Left ventricle myocardium superior (tissue), 1 donor: ENCODE results near the gene MBOAT1. TPM values are rescaled to one million over a fixed set of nuclear protein-coding genes. Genes with fewer than 3 reads are reported as not detected.
A peak's percentile ranks its signal among the peaks of the same experiment; 100 is the strongest.
"Not testable (repeated sequence)": the region's sequence is repeated elsewhere in the genome, so short reads cannot be mapped to it uniquely, and the experiment has no call there.

Experiments
- ATAC-seq: fragments of 200-7000 bp; cut with Tn5 transposase; one replicate; pipeline ENCODE4 v1.9.1; 2020; ENCODE audit warnings: mild to moderate bottlenecking, moderate library complexity
- DNase-seq: peaks from one replicate; pipeline ENCODE4 v3.0.0-alpha.2; 2020
- intact Hi-C: fragments of 100-400 bp; cut with micrococcal nuclease; formaldehyde crosslinking; loops from one replicate; pipeline ENCODE4 v1.11.0; 2022
- total RNA-seq: library from RNA; stranded (reverse); fragmentation: NEBNext Ultra II Directional; extraction: Animal tissue kit (Norgen Biotek cat#: 25700); gene quantifications from one replicate; pipeline ENCODE4 v1.2.1, GENCODE V29; 2021
- donor health status: DM: no; HTN: yes; CAD: no; lungs with severe emphysema.

MBOAT1 gene
- total RNA-seq, 1 donor from 2014 or later, result 5.0 TPM

DNA sequence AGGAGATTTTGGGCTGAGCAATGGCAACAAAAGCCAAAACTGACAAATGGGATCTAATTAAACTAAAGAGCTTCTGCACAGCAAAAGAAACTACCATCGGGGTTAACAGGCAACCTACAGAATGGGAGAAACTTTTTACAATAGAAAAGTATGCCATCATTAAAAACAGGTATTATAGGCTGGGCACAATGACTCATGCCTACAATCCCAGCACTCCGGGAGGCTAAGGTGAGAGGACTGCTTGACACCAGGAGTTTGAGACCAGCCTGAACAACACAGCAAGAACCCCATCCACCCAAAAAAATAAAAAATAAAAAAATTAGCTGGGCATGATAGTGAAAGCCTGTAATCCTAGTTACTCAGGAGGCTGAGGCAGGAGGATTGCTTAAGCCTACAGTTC, 55.4 kb downstream of the MBOAT1 start:
- ATAC-seq, result no peak
- intact Hi-C loops, result no loop called here
- DNase-seq, result no peak

DNA sequence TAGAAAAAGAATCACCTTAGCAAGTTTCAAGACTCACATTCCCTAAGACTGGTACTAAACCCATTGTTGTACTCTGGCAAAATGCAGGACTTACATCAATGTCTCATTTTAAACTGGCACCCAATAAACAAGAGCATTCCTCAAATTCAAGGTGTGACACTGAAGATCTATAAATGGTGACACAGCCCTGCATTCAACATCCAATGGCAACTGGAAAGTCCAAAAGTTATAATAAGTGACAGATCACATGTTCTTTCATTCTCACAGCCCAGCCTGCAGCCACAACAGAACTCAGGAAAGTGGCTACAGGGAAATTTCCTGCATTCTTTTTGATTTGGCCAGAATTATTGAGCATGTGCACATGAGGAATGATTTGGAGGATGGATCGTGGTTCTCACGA, 57.5 kb downstream of the MBOAT1 start:
- ATAC-seq (no peak), DNase-seq (no peak)

DNA sequence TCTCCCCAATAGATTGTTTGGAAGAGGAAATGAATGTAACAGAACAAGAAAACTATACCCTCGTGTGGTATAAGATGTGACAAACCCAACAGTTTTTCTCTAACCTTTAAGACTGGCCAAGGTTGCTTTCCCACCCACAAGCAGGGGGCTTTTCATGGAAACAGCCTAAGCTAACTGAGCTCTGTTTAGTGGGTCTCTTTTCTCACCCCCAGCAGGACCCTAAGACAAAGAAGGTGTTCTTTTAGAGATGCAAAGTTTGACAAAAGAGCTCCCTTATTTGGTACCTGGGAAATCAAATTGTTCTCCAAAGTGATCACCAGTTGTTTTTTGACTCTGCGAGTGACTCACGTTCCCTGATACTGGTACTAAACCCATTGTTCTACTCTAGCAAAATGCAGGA, 59.1 kb downstream of the MBOAT1 start:
- intact Hi-C loops, result no loop called here
- ATAC-seq, result no peak

More for the DNA sequence above, 57.5 kb downstream of the MBOAT1 start:
- intact Hi-C loops, result no loop called here

DNA sequence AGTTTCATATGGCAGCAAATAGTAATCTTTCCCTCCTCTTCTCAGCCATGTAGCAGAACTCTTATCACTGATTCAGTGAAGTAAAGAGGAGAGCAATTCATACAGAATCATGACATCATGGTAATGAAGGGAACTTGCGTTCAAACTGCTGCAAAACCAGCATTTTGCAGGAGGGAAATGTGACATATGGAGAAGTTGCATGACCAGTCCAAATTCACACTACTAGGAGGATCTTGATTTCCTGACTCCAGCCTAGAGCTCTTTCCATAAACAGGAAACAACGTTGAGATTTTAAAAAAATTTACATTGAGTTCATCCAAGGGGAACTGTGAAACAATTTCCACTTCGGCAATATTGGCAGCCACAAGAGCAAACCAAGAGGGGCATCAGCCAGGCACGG, 63.8 kb downstream of the MBOAT1 start:
- DNase-seq (no peak), ATAC-seq (peak; percentile 27)
- intact Hi-C loops, result no loop called here

More for the DNA sequence above, 59.1 kb downstream of the MBOAT1 start:
- DNase-seq, result no peak

- DNase-seq, result no peak
- no peak for ATAC-seq
- intact Hi-C loops, result no loop called here
Observed at GRCh38 chr6:20147469-20147868, 64.8 kb downstream of the MBOAT1 start.

DNA sequence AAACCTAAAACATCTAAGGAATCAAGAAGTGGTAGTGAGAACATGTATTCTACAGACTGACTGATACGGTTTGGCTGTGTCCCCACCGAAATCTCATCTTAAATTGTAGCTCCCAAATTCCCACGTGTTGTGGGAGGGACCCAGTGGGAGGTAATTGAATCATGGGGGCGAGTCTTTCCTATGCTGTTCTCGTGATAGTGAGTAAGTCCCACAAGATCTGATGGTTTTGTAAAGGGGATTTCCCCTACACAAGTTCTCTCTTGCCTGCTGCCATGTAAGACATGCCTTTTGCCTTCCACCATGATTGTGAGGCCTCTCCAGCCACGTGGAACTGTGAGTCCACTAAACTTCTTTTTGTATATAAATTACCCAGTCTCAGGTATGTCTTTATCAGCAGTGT, 65.4 kb downstream of the MBOAT1 start:
- DNase-seq, ATAC-seq, intact Hi-C loops: not testable (repeated sequence)

- no peak for DNase-seq
- intact Hi-C loops, result no loop called here
- ATAC-seq, result no peak
Observed at GRCh38 chr6:20146291-20146690, 66.0 kb downstream of the MBOAT1 start.

DNA sequence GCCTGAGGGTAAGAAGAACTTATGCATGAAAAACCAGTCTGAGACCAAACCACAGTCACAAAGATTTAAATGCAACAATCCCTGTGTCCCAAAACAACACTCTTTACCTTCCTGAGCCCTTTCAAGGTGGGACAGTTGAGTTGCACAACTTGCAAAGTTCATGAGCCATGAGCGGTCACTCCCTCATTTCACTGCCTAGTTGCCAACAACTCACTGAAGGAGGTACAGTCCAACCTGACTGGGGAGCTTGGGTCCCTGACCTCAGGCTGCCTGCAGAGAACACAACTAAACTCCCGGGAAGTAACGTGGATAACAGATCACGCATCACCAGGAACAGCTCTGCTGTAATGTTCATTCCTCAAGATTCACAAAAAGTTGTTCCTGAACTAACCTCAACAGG, 69.4 kb downstream of the MBOAT1 start:
- intact Hi-C loops, result no loop called here
- no peak for DNase-seq
- no peak for ATAC-seq

- intact Hi-C loops, result no loop called here
- ATAC-seq, result no peak
- no peak for DNase-seq
Observed at GRCh38 chr6:20141931-20142330, 70.3 kb downstream of the MBOAT1 start.

DNA sequence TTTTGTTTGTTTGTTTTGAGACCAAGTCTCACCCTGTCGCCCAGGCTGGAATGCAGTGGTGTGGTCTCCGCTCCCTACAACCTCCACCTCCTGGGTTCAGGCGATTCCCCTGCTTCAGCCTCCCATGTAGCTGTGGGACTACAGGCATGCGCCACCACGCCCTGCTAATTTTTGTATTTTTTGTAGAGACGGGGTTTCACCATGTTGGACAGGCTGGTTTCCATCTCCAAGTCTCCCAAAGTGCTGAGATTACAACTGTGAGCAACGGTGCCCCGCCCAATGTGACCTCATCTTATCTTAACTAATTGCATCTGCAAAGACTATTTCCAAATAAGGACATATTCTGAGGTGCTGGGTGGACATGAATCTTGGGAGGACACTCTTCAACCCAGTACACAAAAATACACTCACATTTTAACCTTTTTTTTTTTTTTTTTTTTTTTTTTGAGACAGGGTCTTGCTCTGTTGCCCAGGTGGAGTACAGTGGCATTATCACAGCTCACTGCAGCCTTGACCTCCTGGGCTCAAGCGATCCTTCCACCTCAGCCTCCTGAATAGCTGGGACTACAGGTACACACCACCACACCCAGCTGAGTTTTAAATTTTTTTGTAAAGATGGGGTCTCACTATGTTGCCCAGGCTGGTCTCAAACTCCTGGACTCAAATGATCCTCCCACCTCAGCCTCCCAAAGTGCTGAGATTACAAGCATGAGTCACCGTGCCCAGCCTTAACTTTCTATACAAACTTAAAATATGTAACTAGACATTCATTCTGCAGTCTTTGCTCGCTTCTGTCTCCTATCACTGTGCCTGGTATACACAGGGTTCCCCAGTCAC, 72.9 kb downstream of the MBOAT1 start:
- intact Hi-C loops, ATAC-seq, DNase-seq: not testable (repeated sequence)

DNA sequence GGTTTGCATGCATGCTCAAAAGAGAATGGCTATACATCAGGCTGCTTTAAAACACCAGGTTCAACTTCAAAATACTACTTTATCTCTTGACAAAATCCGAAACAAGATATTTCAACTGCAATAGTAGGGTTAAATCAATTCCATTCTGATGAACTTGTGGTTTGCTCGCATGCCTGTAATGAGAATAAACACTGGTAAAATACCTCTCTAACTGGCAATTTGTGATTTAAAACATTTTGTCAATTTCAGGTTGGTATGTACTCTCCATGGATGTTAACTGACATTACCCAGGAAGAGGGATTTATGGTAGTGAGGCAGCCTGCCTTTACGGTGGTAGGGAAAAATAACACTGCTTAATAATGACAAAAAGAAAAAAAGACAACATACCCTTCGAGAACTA, 74.4 kb downstream of the MBOAT1 start:
- no peak for ATAC-seq
- intact Hi-C loops, result no loop called here
- no peak for DNase-seq

DNA sequence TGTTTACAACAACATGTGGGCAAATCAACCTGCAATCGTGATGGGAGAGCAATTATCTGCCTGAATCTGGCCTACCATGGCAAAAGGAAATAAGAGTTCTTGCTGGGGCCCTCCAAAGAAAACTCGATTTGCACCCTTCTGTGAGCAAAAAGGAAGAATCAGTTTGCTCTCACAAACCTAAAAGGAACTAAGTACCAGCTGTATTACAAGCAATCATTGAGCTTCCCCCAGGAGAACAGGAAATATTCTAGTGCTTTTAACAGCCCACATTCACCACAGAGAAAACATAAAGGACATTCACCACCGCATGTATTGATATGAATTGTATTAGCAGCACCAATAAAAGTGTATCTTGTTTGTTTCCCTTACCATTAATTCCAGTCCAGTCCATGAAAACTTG, 75.0 kb downstream of the MBOAT1 start:
- intact Hi-C loops, result no loop called here
- ATAC-seq (no peak), DNase-seq (no peak)

DNA sequence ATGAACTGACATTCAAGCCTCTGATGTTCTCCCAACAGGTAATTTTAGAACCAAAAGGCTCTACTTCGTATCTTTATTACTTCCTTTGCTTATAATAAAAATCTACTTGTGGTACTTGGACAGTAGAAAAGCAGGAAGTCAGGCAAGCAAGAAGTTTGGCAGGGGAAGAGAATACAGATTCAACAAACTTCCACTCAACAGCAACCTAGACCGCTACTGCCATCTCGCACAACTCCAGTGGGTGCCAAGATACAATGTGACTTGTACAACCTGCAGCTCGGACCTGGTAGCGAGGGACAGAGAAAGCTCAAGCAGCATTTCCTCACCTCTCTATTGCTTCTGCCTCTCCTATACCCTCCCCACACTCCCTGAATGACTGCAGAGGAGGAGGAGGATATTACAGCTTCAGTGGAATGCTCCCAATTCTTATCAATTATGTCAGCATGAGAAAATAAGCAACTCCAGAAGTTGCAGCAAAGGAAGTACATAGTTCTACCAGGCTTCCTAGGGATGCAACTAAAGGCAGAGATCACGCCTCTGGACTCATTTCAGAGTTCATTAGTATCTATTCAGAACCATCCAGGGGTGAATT, 76.5 kb downstream of the MBOAT1 start:
- ATAC-seq (no peak), DNase-seq (no peak)
- intact Hi-C loops, result no loop called here

DNA sequence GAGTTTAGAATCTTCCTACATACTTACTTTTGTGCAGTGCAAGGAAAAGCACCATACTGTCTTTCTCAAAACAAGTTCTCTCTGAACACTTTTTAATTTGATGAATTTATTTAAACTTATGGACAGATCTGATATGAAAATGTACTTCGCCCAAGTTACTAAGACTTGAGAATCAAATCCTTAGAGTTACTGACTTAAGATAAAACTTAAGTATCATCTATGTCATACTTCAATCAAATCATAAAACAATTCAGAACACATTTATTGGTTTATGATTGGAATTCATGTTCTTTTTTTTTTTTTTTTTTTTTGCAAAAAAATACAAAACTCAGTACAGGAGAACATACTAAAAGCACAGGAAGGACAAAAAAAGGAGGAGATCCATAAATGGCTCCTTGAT, 77.7 kb downstream of the MBOAT1 start:
- no peak for DNase-seq
- intact Hi-C loops, result no loop called here
- ATAC-seq, result no peak

DNA sequence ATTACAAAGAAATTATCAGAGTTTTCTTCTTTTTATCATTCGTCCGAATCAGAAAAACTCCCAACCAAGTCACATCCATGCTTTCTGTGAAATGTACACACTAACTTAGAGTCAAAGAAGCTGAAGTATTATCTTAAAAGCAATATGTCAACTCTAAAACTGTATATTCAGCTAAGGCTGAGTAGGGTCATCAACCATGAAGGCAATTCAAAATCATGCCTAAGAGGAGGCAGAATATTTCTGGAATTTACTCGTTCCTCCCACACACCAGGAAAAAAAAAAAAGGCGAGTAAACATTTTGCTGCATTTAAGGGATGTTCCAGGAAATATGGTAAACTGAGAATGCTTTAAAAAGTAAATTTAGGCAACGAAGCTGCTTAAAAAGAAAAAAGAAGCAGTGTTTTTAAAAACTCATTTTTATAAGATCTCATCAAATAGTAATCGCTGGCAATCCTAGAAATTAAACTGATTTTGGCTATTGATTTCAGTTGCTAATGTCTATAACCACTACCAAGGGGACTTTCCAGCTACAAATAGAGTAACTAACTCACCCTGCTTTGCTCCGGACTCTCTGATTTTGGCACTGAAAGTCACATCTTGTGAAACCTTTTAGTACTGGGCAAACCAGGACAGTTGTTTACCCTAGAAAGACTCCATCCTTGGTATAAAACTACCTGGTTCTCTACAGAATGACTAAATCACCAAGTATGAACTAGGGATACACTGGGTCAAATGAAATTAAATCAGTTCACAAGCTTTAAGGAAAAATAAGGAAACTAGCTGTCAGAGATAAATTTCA, 82.8 kb downstream of the MBOAT1 start:
- ATAC-seq, result no peak
- intact Hi-C loops, result loop anchor here (10.0 kb wide), 1 partner anchor 75 kb away; no protein-coding TSS in a partner anchor
- no peak for DNase-seq

DNA sequence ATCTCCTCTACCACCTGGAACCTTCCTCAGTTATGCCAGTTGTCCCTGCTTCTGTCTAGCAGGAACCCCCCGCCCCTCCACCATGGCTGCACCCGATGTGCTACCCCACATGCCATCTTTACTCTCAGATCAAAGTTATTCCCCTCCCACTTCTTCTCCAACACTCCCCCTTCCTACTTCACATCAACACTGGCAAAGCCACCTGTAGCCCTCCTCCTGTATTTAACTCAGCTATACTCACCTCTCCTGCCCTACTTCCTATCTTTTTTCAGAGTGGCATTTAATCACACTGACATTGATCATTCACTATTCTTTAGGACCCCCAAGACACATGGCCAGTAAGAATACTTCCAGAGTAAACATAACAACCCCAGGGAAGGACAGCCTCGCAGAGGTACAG, 84.3 kb downstream of the MBOAT1 start:
- intact Hi-C loops, result loop anchor here (10.0 kb wide), 1 partner anchor 77 kb away; no protein-coding TSS in a partner anchor
- DNase-seq, result no peak
- ATAC-seq, result no peak

DNA sequence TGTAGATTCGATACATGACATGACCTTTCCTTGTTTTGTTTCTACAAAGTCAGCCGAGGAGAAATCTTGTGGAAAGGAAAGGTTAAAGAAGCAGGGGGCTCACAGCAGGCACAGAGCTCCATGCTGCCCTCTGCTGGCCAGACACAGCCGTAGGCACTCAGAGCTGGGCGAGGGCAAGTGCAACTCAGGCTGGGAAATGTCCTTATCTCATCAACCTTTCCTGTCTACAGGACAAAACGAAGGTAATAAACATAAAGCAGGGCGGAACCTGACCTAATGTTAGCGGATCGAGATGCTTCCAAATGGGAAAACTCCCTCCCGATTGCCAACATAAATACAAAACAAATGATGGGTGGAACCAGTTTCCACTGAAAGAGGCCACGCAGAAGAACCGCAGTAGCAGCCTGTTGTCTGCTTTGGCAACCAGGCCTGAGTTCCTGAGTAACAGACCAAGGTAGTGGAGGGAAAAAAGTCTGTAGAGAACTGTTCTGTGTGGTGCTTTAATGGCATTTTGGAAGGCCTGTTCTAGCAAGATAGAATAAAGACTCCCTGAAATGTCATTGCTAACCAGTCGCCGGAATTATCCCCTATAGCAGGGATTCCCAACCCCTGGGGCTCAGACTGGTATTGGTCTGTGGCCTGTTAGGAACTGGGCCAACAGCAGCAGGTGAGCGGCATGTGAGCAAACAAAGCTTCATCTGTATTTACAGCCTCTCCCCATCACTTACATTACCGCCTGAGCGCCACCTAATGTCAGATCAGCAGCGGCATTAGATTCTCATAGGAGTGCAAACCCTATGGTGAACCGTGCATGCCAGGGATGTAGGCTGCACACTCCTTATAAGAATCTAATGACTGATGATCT, 85.2 kb downstream of the MBOAT1 start:
- peak; percentile 93 for ATAC-seq
- intact Hi-C loops, result loop anchor here (10.0 kb wide), 1 partner anchor 78 kb away; no protein-coding TSS in a partner anchor
- DNase-seq, result peak; percentile 85

DNA sequence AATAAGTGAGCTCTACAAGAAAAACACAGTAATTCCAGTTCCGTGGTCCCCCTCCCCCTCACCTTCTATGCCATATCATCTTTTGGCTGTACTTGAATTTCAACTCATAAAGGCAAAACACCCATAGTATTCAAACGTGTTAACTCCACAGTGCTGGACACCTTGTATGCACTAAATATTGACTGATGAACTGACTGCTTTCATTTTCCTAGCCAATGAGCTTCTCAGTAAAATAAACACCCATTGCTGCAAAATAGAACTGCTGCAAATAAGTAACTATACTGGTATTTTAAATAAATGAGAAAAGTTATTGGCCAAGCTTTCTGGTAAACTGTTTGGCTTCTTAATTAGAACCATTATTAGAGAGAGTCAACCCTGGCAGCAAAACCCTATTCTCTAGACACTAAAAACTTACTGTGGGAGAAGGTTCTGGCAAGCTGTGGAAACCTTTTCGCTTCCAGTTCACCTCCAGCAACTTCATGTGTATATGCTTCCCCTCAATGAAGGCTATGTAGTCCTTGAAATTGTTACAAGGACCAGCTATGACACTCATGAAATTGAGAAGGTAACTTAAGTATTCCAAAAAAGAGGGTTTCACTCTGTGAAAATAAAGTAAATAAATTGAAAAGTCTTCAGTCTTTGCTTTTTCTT, 86.0 kb downstream of the MBOAT1 start:
- intact Hi-C loops, result loop anchor here (10.0 kb wide), 1 partner anchor 79 kb away; no protein-coding TSS in a partner anchor

More for the DNA sequence above, 86.0 kb downstream of the MBOAT1 start:
- no peak for DNase-seq
- no peak for ATAC-seq
